HepG2 (cell line): ENCODE data around the gene CCDC201. TPM values are rescaled to one million over a fixed set of nuclear protein-coding genes. Genes with fewer than 3 reads are reported as not detected.

ENCODE experiments used
- AGO2 ChIP-seq: fragments of 200-400 bp; formaldehyde crosslinking; optimal IDR thresholded peaks from 2 replicates; pipeline ENCODE3; 2017; ENCODE audit warnings: mild to moderate bottlenecking, low read depth, low read length, moderate library complexity
- ATM ChIP-seq: fragments of 450-650 bp; IDR thresholded peaks from 2 replicates; pipeline ENCODE4 v1.7.1; 2017; ENCODE audit warnings: mild to moderate bottlenecking, borderline replicate concordance
- BHLHE40 ChIP-seq: IDR thresholded peaks from 2 replicates; pipeline ENCODE4 v1.6.1; 2011; ENCODE audit warnings: low read length, improper control_type of control experiment
- CCAR2 ChIP-seq: fragments of 200-400 bp; formaldehyde crosslinking; optimal IDR thresholded peaks from 2 replicates; pipeline ENCODE3; 2018; ENCODE audit warnings: low read depth, mild to moderate bottlenecking, low read length, moderate library complexity
- CEBPB ChIP-seq: IDR thresholded peaks from 2 replicates; pipeline ENCODE4 v1.6.1; 2011; ENCODE audit warnings: low read depth, low read length, improper control_type of control experiment, borderline replicate concordance
- CHD2 ChIP-seq: IDR thresholded peaks from 2 replicates; pipeline ENCODE4 v1.6.1; 2011; ENCODE audit warnings: low read depth, low read length, improper control_type of control experiment
- FOXA3 ChIP-seq: IDR thresholded peaks from 2 replicates; pipeline ENCODE4 v1.6.1; 2016; ENCODE audit warnings: missing genetic modification reagents, missing compliant biosample characterization
- GZF1 ChIP-seq: sonication (generic); formaldehyde crosslinking; IDR thresholded peaks from 2 replicates; pipeline ENCODE4 v1.5.1; 2020; ENCODE audit warnings: mild to moderate bottlenecking, missing genetic modification reagents
- HES4 ChIP-seq: sonication (generic); formaldehyde crosslinking; IDR thresholded peaks from 2 replicates; pipeline ENCODE4 v1.9.0; 2021; ENCODE audit warnings: mild to moderate bottlenecking, missing genetic modification reagents, borderline replicate concordance
- KMT2B ChIP-seq: IDR thresholded peaks from 2 replicates; pipeline ENCODE4 v1.6.1; 2016; ENCODE audit warnings: missing genetic modification reagents, missing compliant biosample characterization
- MAFF ChIP-seq: IDR thresholded peaks from 2 replicates; pipeline ENCODE4 v1.6.1; 2011; ENCODE audit warnings: low read depth, low read length, improper control_type of control experiment
- MATR3 ChIP-seq: sonication (generic); formaldehyde crosslinking; IDR thresholded peaks from 2 replicates; pipeline ENCODE4 v1.4.0; 2020; ENCODE audit warnings: missing genetic modification reagents
- MED13 ChIP-seq: sonication (generic); formaldehyde crosslinking; IDR thresholded peaks from 2 replicates; pipeline ENCODE4 v1.5.0; 2020; ENCODE audit warnings: missing genetic modification reagents
- NR2C2 ChIP-seq: sonication (generic); formaldehyde crosslinking; IDR thresholded peaks from 2 replicates; pipeline ENCODE4 v1.4.0; 2020; ENCODE audit warnings: missing genetic modification reagents, mild to moderate bottlenecking, moderate library complexity, borderline replicate concordance
- REL ChIP-seq: sonication (generic); formaldehyde crosslinking; conservative IDR thresholded peaks from 2 replicates; pipeline ENCODE4 v1.8.0; 2022; ENCODE audit warnings: mild to moderate bottlenecking, missing genetic modification reagents, moderate library complexity
- RORA ChIP-seq: sonication (generic); formaldehyde crosslinking; IDR thresholded peaks from 2 replicates; pipeline ENCODE4 v1.5.0; 2020; ENCODE audit warnings: mild to moderate bottlenecking, missing genetic modification reagents, moderate library complexity
- RXRB ChIP-seq: IDR thresholded peaks from 2 replicates; pipeline ENCODE4 v1.6.1; 2016; ENCODE audit warnings: borderline replicate concordance, missing genetic modification reagents, missing compliant biosample characterization
- TEAD3 ChIP-seq: optimal IDR thresholded peaks from 2 replicates; pipeline ENCODE3; 2016; ENCODE audit warnings: borderline replicate concordance
- ZBTB4 ChIP-seq: sonication (generic); formaldehyde crosslinking; IDR thresholded peaks from 2 replicates; pipeline ENCODE4 v1.4.0; 2020; ENCODE audit warnings: missing genetic modification reagents, mild to moderate bottlenecking, borderline replicate concordance
- ZNF564 ChIP-seq: sonication (generic); formaldehyde crosslinking; IDR thresholded peaks from 2 replicates; pipeline ENCODE4 v1.8.1; 2023; ENCODE audit warnings: mild to moderate bottlenecking, missing genetic modification reagents
- ZNF567 ChIP-seq: sonication (generic); formaldehyde crosslinking; IDR thresholded peaks from 2 replicates; pipeline ENCODE4 v1.8.1; 2023; ENCODE audit warnings: mild to moderate bottlenecking, missing genetic modification reagents, borderline replicate concordance
- ZNF614 ChIP-seq: IDR thresholded peaks from 2 replicates; pipeline ENCODE4 v1.6.1; 2018; ENCODE audit warnings: missing biosample characterization, missing genetic modification reagents, inconsistent platforms, borderline replicate concordance
- polyA plus RNA-seq, 8 experiments: library from polyadenylated mRNA; depleted of rRNA in 3 of 8; stranded (reverse) in 7 of 8; unstranded in 1 of 8; fragments of >200 nt; fragmentation: Illumina TruSeq in 4 of 8; extraction: Trizol in 4 of 8; gene quantifications; 2 replicates each; pipeline versions ENCODE4 v1.2.1 to v1.2.3, GENCODE V29; 2011 to 2016; ENCODE audit warnings: low read depth in 4 of 8, missing spikeins in 1 of 8, mixed read lengths in 1 of 8; ENCODE audit not compliant: insufficient read depth in 1 of 8
- total RNA-seq, 5 experiments: library from RNA; depleted of rRNA; stranded (reverse); fragments of >200 nt; fragmentation: Illumina TruSeq; extraction: Trizol; gene quantifications; 2 replicates each; pipeline ENCODE4 v1.2.3, GENCODE V29; 2016; ENCODE audit warnings: low read depth in 1 of 5
- TF ChIP-seq, protein P1 (sequence below): sonication (generic); formaldehyde crosslinking; IDR thresholded peaks from 2 replicates; pipeline ENCODE4 v1.8.0; 2022; ENCODE audit warnings: low read depth, missing genetic modification reagents
- TF ChIP-seq, protein P2 (sequence below): sonication (generic); formaldehyde crosslinking; conservative IDR thresholded peaks from 2 replicates; pipeline ENCODE4 v1.4.0; 2020; ENCODE audit warnings: missing genetic modification reagents
- TF ChIP-seq, protein P3 (sequence below): sonication (generic); formaldehyde crosslinking; IDR thresholded peaks from 2 replicates; pipeline ENCODE4 v1.4.0; 2020; ENCODE audit warnings: missing genetic modification reagents

Gene CCDC201
- total and polyA plus RNA-seq, 2 of the 13 experiments (the other 11 are each of a cell fraction or from before 2014, with no cell fraction given): 0.92 TPM; not detected in 1

GRCh38 chr7:45893374-45893995, 20.6 kb upstream of the CCDC201 start (continued):
- TF ChIP-seq ZBTB4 (CRISPR knock-in tag): no peak
- no peak for TF ChIP-seq MED13 (CRISPR knock-in tag)
- TF ChIP-seq CHD2: no peak
- TF ChIP-seq AGO2: no peak
- TF ChIP-seq ZNF614 (CRISPR knock-in tag): no peak
- TF ChIP-seq NR2C2 (CRISPR knock-in tag): peak; percentile 50; the same call in 1 of the 2 replicates
- TF ChIP-seq MAFF: no peak
- TF ChIP-seq, protein P1, sequence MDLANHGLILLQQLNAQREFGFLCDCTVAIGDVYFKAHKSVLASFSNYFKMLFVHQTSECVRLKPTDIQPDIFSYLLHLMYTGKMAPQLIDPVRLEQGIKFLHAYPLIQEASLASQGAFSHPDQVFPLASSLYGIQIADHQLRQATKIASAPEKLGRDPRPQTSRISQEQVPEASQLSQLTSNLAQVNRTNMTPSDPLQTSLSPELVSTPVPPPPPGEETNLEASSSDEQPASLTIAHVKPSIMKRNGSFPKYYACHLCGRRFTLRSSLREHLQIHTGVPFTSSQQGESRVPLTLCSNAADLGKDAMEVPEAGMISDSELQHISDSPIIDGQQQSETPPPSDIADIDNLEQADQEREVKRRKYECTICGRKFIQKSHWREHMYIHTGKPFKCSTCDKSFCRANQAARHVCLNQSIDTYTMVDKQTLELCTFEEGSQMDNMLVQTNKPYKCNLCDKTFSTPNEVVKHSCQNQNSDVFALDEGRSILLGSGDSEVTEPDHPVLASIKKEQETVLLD (CRISPR knock-in tag): no peak
- no peak for TF ChIP-seq TEAD3 (CRISPR knock-in tag)
- TF ChIP-seq ATM: no peak
- TF ChIP-seq, protein P2, sequence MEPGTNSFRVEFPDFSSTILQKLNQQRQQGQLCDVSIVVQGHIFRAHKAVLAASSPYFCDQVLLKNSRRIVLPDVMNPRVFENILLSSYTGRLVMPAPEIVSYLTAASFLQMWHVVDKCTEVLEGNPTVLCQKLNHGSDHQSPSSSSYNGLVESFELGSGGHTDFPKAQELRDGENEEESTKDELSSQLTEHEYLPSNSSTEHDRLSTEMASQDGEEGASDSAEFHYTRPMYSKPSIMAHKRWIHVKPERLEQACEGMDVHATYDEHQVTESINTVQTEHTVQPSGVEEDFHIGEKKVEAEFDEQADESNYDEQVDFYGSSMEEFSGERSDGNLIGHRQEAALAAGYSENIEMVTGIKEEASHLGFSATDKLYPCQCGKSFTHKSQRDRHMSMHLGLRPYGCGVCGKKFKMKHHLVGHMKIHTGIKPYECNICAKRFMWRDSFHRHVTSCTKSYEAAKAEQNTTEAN (CRISPR knock-in tag): no peak
- no peak for TF ChIP-seq HES4
- no peak for TF ChIP-seq ZNF564 (CRISPR knock-in tag)
- no peak for TF ChIP-seq CCAR2
- no peak; the same call in 1 of the 2 replicates for TF ChIP-seq REL (CRISPR knock-in tag)
- TF ChIP-seq CEBPB: peak; percentile 44
- TF ChIP-seq KMT2B (CRISPR knock-in tag): no peak
- no peak; the same call in 1 of the 2 replicates for TF ChIP-seq ZNF567 (CRISPR knock-in tag)
- TF ChIP-seq RXRB: peak; percentile 50; the same call in 1 of the 2 replicates
- no peak for TF ChIP-seq MATR3 (CRISPR knock-in tag)
- no peak for TF ChIP-seq RORA
- peak; percentile 78; the same call in 1 of the 2 replicates for TF ChIP-seq FOXA3 (CRISPR knock-in tag)
- TF ChIP-seq, protein P3, sequence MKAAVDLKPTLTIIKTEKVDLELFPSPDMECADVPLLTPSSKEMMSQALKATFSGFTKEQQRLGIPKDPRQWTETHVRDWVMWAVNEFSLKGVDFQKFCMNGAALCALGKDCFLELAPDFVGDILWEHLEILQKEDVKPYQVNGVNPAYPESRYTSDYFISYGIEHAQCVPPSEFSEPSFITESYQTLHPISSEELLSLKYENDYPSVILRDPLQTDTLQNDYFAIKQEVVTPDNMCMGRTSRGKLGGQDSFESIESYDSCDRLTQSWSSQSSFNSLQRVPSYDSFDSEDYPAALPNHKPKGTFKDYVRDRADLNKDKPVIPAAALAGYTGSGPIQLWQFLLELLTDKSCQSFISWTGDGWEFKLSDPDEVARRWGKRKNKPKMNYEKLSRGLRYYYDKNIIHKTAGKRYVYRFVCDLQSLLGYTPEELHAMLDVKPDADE: no peak
- TF ChIP-seq GZF1: no peak
- no peak for TF ChIP-seq BHLHE40
